Esophagus muscularis mucosa (tissue), 4 donors: ENCODE results near the gene GBF1. TPM values are rescaled to one million over a fixed set of nuclear protein-coding genes. Genes with fewer than 3 reads are reported as not detected.

Experiments
- DNase-seq: peaks from one replicate; pipeline ENCODE4 v3.0.0-alpha.2; 2017; ENCODE audit errors: extremely low spot score
- H3K27ac ChIP-seq, 4 donors: fragments of 200-600 bp; sonication (generic); replicated peaks in 1 of 4; 1 replicate in 3 of 4; 2 replicates in 1 of 4; pipeline ENCODE4 v1.5.1; 2016 to 2019; ENCODE audit warnings: mild to moderate bottlenecking in 1 of 4
- H3K27me3 ChIP-seq, 4 donors: fragments of 200-600 bp; sonication (generic); one replicate each; pipeline versions ENCODE4 v1.5.1 to v1.6.0; 2016 to 2019
- H3K36me3 ChIP-seq, 4 donors: fragments of 200-600 bp; sonication (generic); one replicate each; pipeline ENCODE4 v1.5.1; 2016 to 2019
- H3K4me1 ChIP-seq, 4 donors: fragments of 200-600 bp; sonication (generic); one replicate each; pipeline ENCODE4 v1.5.1; 2016 to 2019
- H3K4me3 ChIP-seq, 4 donors: fragments of 200-600 bp; sonication (generic); 1 replicate in 2 of 4; 2 replicates in 2 of 4; pipeline ENCODE4 v1.5.1; 2016 to 2019; ENCODE audit warnings: mild to moderate bottlenecking in 4 of 4, moderate library complexity in 1 of 4
- H3K9me3 ChIP-seq, 4 donors: fragments of 200-600 bp; sonication (generic); 1 replicate in 3 of 4; 2 replicates in 1 of 4; pipeline ENCODE4 v1.5.1; 2016 to 2019
- CTCF ChIP-seq, 3 experiments: fragments of 200-600 bp in 2 of 3; fragments of 450-650 bp in 1 of 3; sonication (generic) in 2 of 3; IDR thresholded peaks; one replicate each; pipeline ENCODE4 v1.5.1; 2017 to 2019; ENCODE audit warnings: antibody characterized with exemption in 3 of 3, mild to moderate bottlenecking in 2 of 3, moderate library complexity in 1 of 3
- EP300 ChIP-seq: sonication (generic); formaldehyde crosslinking; IDR thresholded peaks from one replicate; pipeline ENCODE4 v1.6.1; 2017; ENCODE audit warnings: antibody characterized with exemption
- POLR2A ChIP-seq: fragments of 450-650 bp; IDR thresholded peaks from one replicate; pipeline ENCODE4 v1.6.1; 2017; ENCODE audit warnings: antibody characterized with exemption, moderate library complexity, mild to moderate bottlenecking, low read depth
- POLR2AphosphoS5 ChIP-seq, 2 donors: sonication (generic); formaldehyde crosslinking; IDR thresholded peaks; one replicate each; pipeline ENCODE4 v1.6.1; 2017; ENCODE audit warnings: antibody characterized with exemption in 2 of 2
- WGBS: methylation state at CpG from one replicate; pipeline ENCODE4 v1.1.5; 2018; 5-methylcytosine and 5-hydroxymethylcytosine counted together
- intact Hi-C: fragments of 100-400 bp; cut with DNase I; formaldehyde crosslinking; loops from one replicate; pipeline ENCODE4 v1.15.1; 2023
- total RNA-seq, 4 donors: library from RNA; depleted of rRNA; stranded (reverse); fragments of >200 nt; gene quantifications; one replicate each; pipeline versions ENCODE4 v1.1.0 to v1.2.1, GENCODE V29; 2016

GBF1 gene
- total RNA-seq, 4 donors from 2014 or later: 33.1 to 52.4 (median 40.0) TPM

- WGBS: 77% methylated on average over 5 of the region's 6 CpGs
- intact Hi-C loops: no loop called here
- Histone ChIP-seq H3K27ac (no peak overlapping the region), H3K4me3 (no peak overlapping the region), H3K4me1 (peaks cover 21 to 30% (median 29%) of the 10 kb centered on the region in 4 donors), H3K9me3 (no peaks in the 10 kb centered on the region), H3K27me3 (no peaks in the 10 kb centered on the region), H3K36me3 (peaks cover 6 to 24% (median 19%) of the 10 kb centered on the region in 4 donors)
- DNase-seq: no peak
- no peak for TF ChIP-seq POLR2AphosphoS5 (IDR thresholded peaks at IDR 0.05)
- no peak for TF ChIP-seq EP300
- no peak for TF ChIP-seq POLR2A
- no peak for TF ChIP-seq CTCF (IDR thresholded peaks at IDR 0.05)
These were observed 179.6 kb downstream of the GBF1 start for GRCh38 chr10:102424916-102425315.

- Histone ChIP-seq H3K9me3 (no peaks in the 10 kb centered on the region), H3K4me1 (peaks cover 16 to 25% (median 23%) of the 10 kb centered on the region in 4 donors), H3K27me3 (no peaks in the 10 kb centered on the region), H3K4me3 (no peak overlapping the region), H3K27ac (no peak overlapping the region), H3K36me3 (peaks cover 6 to 24% (median 19%) of the 10 kb centered on the region in 4 donors)
- intact Hi-C loops: no loop called here
- WGBS: 67% methylated on average over 1 of the region's 1 CpG
- no peak for DNase-seq
- TF ChIP-seq EP300 (no peak), CTCF (IDR thresholded peaks at IDR 0.05) (no peak), POLR2A (no peak), POLR2AphosphoS5 (IDR thresholded peaks at IDR 0.05) (no peak)
These were observed 180.1 kb downstream of the GBF1 start for GRCh38 chr10:102425444-102425843.

- no peaks in the 10 kb centered on the region for H3K9me3 ChIP-seq
- WGBS: 78% methylated on average over 7 of the region's 7 CpGs
- H3K27me3 ChIP-seq: no peaks in the 10 kb centered on the region
- no peak overlapping the region for H3K27ac ChIP-seq
- intact Hi-C loops: no loop called here
- H3K4me3 ChIP-seq: no peak overlapping the region
- no peak for TF ChIP-seq POLR2A
- no peak for TF ChIP-seq POLR2AphosphoS5 (IDR thresholded peaks at IDR 0.05)
- no peak for TF ChIP-seq EP300
- no peak for TF ChIP-seq CTCF (IDR thresholded peaks at IDR 0.05)
- H3K36me3 ChIP-seq: peaks cover 6 to 24% (median 19%) of the 10 kb centered on the region in 4 donors
- no peak for DNase-seq
- H3K4me1 ChIP-seq: peaks cover 21 to 30% (median 28%) of the 10 kb centered on the region in 4 donors
These were observed 181.5 kb downstream of the GBF1 start for GRCh38 chr10:102426803-102427287.

- WGBS: 85% methylated on average over 7 of the region's 8 CpGs
- H3K4me1 ChIP-seq: peaks cover 14 to 25% (median 20%) of the 10 kb centered on the region in 4 donors
- TF ChIP-seq POLR2A: no peak
- TF ChIP-seq POLR2AphosphoS5 (IDR thresholded peaks at IDR 0.05): no peak
- no peaks in the 10 kb centered on the region for H3K9me3 ChIP-seq
- H3K36me3 ChIP-seq: peaks cover under 1 to 7% (median 4%) of the 10 kb centered on the region in 4 donors
- no peak overlapping the region for H3K27ac ChIP-seq
- no peak overlapping the region for H3K4me3 ChIP-seq
- intact Hi-C loops: no loop called here
- H3K27me3 ChIP-seq: peaks cover 0 to 9% (median 0%) of the 10 kb centered on the region in 4 donors
- DNase-seq: no peak
These were observed 184.1 kb downstream of the GBF1 start for GRCh38 chr10:102429468-102429867.

GRCh38 chr10:102431452-102432124 is 186.3 kb downstream of the GBF1 start:
- no peaks in the 10 kb centered on the region for H3K36me3 ChIP-seq
- intact Hi-C loops: no loop called here
- peaks cover 14 to 38% (median 27%) of the 10 kb centered on the region in 4 donors for H3K4me1 ChIP-seq
- H3K27ac ChIP-seq: peak overlapping the region; percentile 84 to 90 (median 86)
- peaks cover 0 to 31% (median 4%) of the 10 kb centered on the region in 4 donors for H3K27me3 ChIP-seq
- DNase-seq: no peak
- TF ChIP-seq EP300 (no peak), POLR2AphosphoS5 (IDR thresholded peaks at IDR 0.05) (no peak), POLR2A (no peak), CTCF (IDR thresholded peaks at IDR 0.05) (no peak)
- 20% methylated on average over 4 of the region's 4 CpGs for WGBS
- H3K4me3 ChIP-seq: peak overlapping the region; percentile 75 to 97 (median 84)
- H3K9me3 ChIP-seq: no peaks in the 10 kb centered on the region
